GM19035 (cell line): ENCODE data around the gene UQCRFS1.
"Not testable (repeated sequence)": the region's sequence is repeated elsewhere in the genome, so short reads cannot be mapped to it uniquely, and the experiment has no call there.

Source experiments
- ATAC-seq: cut with Tn5 transposase; IDR thresholded peaks from one replicate; pipeline ENCODE4 v1.9.1; 2021; ENCODE audit not compliant: unreplicated experiment

UQCRFS1 gene

DNA sequence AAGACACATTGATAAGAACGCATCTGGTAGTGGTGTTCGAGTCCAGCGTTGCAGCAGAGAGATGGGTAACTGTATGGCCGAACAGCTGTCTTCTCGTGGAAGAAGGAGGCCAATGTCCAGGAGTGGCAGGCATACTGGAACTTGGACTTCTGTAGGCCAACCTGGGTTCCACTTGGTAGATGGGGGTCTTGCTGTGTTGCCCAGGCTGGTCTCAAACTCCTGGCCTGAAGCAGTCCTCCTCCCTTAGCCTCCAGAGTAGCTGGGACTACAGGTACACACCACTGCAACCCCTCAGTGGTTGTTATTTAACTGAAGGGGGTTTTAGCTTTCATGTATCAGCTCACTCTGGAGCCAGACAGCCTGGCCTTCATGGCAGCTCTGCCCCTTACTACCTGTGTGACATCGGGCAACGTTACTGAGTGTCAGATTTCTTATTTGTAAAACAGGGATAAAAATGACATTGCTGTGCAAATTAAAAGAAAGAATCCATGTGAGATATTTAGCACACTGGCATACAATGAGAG, 2.4 kb upstream of the UQCRFS1 start:
- ATAC-seq: no peak

DNA sequence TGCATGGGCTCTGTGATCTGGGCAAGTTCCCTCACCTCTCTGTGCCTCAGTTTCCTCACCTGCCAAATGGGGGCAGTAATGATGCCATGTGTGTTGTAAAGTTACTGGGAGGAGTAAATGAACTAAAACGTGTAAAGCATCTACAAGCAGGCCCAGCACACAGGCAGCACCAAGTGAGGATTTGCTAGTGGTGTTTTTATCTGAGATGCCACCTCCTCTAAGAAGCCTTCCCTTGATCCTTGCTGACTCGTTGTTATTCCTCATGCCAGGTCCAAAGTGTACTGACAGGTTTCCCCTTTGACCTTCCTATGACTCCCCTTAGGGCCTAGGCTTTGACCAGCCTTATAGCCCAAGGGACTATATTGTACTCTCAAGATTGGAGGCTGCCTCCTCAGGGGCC, 1.5 kb upstream of the UQCRFS1 start:
- no peak for ATAC-seq

DNA sequence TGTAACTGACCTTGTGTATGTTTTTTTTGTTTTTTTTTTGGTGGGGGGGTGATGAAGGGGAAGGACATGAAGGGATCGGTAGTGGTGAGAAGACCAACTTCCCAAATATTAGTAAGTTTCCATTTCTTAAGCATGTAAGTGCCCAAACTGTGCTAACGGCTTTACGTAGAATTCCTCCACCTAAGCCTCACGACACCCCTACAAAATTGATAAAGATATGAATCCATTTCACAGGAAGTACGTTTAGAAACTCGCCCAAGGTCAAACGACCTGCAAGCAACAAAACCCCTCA, 649 bp downstream of the UQCRFS1 start:
- no peak for ATAC-seq

DNA sequence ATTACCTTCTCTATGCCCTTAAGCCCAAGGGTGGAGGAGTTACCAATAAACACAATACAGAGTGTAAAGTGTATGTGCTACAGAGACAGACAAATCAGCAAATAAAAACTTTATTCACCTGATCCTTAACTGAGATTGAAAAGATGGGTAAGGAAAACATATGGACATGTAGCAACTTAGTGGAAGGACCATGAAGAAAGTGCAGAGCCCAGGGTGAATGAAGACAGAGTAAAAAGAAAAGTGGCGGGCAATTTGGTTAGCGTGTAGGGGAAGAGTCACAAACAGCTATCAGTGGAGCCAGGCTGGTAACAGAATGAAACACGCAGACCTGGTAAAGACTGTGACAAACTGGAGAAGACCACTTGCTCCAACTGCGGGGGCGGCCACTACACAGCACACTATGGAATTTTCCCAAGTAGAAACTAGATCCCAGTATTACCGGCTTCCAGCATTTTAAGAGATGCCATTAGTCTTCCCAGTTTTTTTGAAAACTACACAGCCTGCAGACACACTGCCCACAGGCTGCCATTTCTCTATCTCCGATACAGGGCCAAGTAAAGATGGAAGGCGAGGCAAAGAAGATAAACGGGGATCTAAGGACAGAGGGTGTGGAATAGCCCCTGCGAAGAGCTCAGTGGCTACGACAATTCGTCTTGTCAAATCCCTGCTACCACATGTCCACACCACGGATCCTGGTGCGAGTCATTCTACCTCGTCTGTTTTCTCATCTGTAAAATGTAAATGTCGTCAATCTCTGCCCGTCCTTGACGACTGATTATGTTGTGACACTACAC, 1.2 kb downstream of the UQCRFS1 start:
- no peak for ATAC-seq

DNA sequence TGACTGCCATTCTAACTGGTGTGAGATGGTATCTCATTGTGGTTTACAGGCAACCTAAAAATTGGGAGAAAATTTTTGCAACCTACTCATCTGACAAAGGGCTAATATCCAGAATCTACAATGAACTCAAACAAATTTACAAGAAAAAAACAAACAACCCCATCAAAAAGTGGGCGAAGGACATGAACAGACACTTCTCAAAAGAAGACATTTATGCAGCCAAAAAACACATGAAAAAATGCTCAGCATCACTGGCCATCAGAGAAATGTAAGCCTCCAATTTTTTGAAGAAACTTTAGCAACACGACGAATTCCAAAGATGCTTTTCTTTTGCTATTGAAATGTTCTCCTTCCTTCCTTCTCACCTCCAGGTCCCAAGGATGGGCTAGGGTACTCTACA, 1.9 kb downstream of the UQCRFS1 start:
- not testable (repeated sequence) for ATAC-seq

DNA sequence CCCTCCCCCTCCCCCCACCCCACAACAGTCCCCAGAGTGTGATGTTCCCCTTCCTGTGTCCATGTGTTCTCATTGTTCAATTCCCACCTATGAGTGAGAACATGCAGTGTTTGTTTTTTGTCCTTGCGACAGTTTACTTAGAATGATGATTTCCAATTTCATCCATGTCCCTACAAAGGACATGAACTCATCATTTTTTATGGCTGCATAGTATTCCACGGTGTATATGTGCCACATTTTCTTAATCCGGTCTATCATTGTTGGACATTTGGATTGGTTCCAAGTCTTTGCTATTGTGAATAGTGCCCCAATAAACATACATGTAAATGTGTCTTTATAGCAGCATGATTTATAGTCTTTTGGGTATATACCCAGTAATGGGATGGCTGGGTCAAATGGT, 2.4 kb downstream of the UQCRFS1 start:
- ATAC-seq: not testable (repeated sequence)

DNA sequence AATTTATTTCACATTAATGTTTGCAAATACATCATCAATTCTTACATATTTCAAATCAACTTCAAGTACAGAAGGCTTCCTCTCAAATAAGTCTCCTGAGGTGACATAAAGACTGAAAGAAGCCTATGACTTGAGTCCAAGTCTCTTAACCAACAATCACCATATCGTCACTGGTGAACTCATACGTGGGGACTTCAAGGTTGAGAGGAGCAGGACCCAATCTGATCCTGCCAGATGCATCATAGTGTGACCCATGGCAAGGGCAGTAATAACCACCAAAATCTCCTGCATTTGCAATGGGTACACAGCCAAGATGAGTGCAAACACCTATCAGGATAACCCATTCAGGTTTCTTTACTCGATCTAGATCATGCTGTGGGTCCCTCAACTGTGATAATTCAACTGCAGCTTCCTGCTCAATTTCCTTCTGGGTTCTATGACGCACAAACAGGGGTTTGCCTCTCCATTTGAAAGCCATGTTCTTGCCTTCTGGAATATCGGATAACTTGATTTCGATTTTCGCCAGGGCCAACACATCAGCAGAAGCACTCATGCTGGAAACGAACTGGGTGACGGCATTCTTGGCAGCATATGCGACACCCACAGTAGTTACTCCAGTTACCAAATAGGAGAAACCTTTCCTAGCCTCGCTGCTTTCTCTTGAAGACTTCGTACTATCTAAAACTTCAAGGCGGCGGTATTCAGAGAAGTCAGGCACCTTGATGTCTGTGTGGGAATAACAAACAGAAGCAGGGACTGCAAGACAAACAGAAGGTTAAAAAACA, 5.4 kb downstream of the UQCRFS1 start:
- ATAC-seq: not testable (repeated sequence)

DNA sequence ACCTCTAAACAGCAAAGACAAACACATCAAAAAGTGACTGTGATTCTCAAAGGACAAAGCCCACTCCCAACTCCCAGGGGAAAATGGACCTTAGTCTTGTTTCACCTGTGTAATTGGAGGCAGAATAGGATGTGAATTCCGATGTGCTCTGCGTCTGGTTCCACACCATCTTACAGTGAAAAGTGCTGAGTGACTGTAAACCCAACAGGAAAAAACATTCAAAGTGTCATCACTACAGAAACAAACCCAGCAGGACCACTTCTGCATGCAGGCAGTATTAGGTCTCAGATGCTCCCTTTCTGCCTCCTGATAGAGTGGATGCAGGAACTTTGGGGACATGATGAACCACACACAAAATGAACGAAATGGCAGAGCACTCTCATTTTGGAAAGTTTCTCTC, 6.5 kb downstream of the UQCRFS1 start:
- ATAC-seq: no peak

DNA sequence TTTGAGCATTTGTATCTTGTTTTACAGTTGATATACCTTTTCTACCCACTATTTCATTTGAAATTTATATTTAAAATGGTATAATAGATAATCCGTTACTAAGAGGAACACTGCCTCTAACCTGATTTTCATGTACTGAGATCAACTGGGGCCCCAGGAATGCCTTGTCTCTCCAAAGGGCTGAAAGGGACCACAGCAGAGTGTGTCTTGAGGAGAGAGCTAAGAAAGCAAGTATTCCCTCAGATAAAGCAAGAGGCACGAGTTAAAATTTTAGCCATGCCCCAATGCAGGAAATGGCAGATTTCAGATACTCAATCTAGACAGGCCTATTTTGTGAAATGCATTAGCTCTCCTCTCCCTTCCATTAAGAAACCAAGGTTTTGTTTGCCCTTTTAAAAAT, 10.7 kb downstream of the UQCRFS1 start:
- no peak for ATAC-seq

DNA sequence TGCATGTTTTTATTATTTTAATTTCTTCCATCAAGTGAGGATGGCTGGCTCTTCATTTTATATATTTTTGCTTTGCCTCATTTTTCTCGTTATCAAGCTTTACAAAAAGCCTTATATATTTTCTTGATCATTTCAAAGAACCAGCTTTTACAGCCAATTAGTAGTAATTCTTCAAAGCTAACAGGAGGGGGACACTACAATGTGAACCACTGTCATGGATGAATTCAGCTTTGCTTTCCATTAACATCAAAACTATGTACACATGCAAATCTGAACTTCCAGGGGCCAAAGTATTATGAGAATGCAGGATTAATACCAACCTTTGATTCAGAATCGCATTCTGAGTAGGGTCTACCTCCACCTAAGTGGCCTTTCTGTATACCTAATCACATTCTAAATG, 11.1 kb downstream of the UQCRFS1 start:
- no peak for ATAC-seq

DNA sequence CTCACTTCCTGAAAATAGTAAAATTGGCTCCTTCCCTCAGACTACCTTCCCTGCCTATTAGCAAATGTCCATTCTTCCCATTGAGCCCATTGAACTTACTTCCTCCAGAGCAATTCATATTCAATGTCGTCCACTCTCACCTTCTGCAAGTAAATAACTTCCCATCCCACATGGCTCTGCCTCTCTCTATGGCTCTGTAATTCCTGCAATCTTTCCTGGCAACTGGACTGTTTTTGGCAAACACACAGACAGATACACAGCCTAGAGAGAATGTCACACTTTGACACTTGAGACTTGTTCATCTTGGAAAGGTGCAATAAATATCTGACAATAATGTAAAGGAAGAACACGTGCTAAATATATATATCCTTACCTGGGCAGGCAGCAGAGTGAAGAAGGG, 18.3 kb downstream of the UQCRFS1 start:
- no peak for ATAC-seq

DNA sequence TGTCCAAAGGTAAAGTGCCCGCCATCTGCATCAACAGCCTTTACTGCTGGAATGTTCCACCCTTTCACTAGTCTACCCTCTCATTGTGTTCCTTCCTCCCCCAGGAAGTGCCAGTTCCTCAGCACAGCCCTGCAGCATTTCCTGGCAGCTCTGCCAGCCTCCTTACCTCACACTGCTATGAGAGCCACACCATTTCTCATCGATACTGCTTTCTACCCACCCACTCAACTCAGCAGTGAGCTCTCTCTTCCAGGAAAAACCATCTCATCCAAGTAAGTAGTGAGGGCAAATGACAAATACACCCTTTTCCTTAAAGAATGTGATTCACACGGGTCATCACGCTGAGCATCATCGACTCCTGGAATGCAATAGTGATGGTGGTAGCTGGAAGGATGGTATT, 19.8 kb downstream of the UQCRFS1 start:
- ATAC-seq: no peak

DNA sequence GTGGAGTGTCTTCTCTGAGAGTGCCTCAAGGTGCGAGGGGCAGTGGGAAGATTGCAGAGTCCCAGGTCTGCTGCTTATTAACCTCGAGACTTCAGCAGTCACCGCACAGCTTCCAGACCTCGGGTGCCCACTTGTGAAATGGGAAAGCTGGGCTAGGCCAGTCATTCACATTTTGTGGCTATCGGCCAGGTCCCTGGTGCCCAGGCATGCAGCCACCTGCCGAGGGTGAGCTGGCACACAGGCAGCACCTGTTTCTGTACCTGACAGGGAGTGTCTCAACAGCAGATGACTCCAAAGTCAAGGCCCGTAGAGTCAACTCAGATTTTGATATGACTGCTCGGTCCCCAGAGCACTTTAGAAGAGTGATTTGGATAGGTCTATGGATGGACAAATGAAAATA, 21.9 kb downstream of the UQCRFS1 start:
- ATAC-seq: no peak

DNA sequence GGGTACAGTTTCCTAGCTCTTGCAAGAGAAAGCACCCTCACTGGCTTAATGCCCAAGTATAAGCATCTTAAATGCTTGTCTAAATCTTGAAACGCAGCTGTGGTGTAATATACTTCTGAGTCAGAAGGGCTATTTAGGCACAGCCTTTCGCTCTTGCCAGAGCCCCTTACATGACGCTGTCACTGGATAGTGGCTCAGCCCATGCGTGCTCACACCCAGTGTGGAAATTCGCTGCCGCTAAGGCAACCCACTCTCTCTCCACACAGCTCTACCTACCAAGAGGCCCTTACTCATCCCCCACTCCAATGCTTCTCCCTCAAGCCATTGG, 24.0 kb downstream of the UQCRFS1 start:
- ATAC-seq: no peak

DNA sequence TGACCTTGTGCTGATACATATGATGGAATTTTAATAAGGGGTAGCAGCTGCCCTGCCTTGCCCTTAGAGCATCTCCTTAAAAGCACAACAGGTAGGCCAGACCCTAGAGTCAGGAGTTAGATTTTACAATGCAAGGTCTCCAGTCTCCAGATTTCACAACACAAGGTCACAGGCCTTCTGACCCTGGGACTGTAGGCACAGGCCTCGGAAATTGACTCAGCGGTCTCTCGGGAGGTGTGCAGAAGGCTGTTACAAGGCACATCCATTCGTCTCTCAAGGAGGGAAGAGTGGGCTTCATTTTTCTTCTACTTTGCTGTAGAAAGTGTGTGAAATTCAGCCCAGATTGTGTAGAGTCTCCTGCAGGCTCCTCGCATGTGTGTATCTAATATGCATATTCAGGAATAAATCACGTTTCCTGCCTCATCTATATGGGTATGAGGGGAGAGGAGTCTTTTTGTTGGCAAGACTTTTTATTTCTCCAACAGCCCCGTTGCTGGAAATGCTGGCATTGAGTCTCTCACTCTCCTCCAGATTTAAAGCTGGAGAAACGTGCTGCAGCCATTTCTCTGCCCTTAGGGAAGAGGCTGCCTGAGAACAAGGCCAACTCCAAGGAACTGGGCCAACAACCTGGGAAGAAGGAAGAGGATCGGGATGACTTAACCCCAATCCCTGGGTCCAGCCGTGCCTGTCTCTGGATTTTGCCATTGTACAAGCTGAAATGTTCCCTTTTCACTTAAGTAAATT, 24.5 kb downstream of the UQCRFS1 start:
- ATAC-seq: no peak

DNA sequence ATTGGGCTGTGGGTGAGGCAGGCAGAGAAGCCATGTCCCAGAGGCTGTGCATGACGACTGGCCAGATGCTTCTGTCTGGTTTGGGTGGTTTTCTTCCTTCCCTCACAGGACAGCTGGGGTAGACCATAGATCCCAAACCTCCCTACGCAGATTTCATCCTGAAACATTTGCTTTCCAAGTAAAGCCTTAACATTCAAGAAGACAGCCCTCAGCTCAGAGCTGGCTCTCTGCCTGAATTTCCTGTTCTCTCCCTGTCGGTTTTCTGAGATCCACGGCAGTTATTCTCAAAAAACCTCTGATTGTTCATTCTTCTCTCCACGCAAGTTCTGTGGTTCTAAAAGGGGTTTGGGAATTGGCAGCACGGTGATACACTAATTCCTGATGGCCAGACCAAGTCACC, 25.3 kb downstream of the UQCRFS1 start:
- ATAC-seq: no peak

DNA sequence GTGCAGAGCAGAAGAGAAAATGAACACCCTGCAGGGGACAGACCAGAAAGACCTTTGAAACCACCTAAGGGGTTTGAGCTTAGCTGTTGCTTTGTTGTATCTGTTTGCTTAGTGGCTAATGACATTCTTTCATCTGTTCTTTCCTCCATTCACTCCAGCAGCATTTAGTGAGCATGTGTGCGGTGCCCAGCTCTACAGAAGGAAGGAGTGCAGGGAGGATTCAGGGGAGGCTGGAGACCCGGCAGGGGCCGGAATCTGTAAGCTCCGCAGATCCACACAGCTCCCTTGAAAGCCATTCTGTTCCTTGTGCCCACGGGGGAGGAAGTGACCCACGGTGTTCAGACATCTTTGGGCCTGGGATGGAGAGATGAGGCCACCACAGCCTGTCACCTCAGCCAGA, 27.5 kb downstream of the UQCRFS1 start:
- no peak for ATAC-seq

DNA sequence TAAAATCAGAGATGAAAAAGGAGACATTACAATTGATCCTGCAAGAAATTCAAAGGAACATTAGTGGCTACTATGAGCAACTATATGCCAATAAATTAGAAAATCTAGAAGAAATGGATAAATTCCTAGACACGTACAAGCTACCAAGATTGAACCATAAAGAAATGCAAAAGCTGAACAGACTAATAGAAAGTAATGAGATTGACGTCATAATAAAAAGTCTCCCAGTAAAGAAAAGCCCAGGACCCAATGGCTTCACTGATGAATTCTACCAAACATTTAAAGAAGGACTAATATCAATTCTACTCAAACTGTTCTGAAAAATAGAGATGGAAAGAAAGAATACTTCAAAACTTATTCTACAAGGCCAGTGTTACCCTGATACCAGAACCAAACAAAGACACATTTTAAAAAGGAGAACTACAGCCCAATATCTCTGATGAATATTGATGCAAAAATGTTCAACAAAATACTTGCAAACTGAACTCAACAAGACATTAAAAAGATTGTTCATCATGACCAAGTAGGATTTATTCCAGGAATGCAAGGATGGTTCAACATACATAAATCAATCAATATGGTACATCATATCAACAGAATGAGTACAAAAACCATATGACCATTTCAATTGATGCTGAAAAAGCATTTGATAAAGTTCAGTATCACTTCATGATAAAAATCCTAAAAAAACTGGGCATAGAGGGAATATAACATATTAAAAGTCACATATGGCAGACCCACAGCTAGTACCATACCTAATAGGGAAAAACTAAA, 35.8 kb downstream of the UQCRFS1 start:
- ATAC-seq: no peak

DNA sequence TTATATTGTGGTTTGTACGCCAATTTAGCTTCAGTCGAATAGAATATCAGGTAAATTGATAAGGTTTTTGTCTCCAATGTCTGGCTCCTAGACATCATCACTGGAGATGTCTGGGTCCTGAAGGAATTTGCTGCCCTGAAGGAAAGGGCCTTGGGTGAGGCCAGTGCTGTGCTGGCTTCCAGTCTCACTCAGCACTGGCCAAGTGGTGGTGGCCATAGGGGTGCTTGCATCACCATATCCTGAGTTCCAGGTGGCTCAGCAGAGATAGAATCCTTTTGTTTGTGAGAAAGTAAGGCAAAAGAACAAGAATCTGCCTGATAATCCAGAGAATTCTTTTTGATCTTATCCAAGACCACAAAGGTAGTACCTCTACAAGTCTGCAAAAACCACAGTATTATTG, 39.1 kb downstream of the UQCRFS1 start:
- no peak for ATAC-seq

DNA sequence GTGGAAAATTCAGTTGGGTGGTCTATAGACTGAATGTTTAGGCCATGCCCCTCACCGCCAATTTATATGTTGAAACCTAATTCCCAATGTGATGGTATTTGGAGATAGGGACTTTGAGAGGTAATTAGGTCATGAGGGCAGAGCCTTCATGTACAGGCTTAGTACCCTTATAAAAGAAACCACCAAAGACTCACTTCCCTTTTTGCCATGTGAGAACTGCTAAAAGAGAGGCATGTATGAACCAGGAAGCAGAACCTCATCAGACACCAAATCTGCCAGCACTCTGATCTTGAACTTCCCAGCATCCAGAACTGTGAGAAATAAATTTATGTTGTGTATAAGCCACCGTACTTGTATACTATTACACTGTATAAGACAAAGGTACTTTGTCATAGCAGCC, 40.6 kb downstream of the UQCRFS1 start:
- no peak for ATAC-seq

DNA sequence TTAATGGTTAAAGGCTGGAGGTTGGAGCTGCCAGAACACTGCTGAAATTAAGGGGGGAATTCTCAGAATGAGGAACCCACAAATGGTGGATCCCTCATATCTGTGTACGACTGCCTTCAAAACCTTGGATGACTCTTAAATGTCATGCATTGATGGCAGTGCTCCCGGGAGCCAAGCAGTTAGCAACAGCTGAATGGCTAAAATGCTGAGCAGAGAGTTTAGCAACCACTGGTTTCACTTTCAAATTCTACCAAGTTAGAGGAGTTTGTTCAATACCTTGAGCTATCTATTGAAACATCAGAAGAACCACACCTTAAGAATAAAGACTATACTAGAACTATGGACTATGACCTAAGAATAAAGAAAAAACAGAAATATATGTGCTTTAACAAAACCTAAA, 41.4 kb downstream of the UQCRFS1 start:
- ATAC-seq: no peak
